Astrocyte of the spinal cord (primary cell): ENCODE results near the gene GRM7.

Experiments
- DNase-seq: peaks from one replicate; pipeline ENCODE4 v3.0.0; 2011; ENCODE audit warnings: low read depth, low spot score
- H3K4me3 ChIP-seq: 2 replicates; pipeline ENCODE4 v1.5.1; 2011; ENCODE audit warnings: low read depth, mild to moderate bottlenecking, low read length, moderate library complexity
- CTCF ChIP-seq: IDR thresholded peaks from 2 replicates; pipeline ENCODE4 v1.5.1; 2012; ENCODE audit warnings: low read depth, mild to moderate bottlenecking, low read length, inconsistent platforms
- in situ Hi-C: cut with HindIII; loops from 2 replicates; pipeline ENCODE4 v1.10.0; 2017; ENCODE audit warnings: low sequenced_read_pairs

The GRM7 gene

GRCh38 chr3:7518456-7518855 is 657.5 kb downstream of the GRM7 start:
- TF ChIP-seq CTCF: no peak
- H3K4me3 ChIP-seq: no peak overlapping the region
- in situ Hi-C loops: no loop called here
- peak; percentile 50 for DNase-seq

- no peak for TF ChIP-seq CTCF
- in situ Hi-C loops: no loop called here
- H3K4me3 ChIP-seq: no peak overlapping the region
- no peak for DNase-seq
Observed at GRCh38 chr3:7520059-7520458, 659.1 kb downstream of the GRM7 start.

- DNase-seq: no peak
- in situ Hi-C loops: no loop called here
- H3K4me3 ChIP-seq: no peak overlapping the region
- TF ChIP-seq CTCF: no peak
Observed at GRCh38 chr3:7520593-7520992, 659.7 kb downstream of the GRM7 start.

- in situ Hi-C loops: no loop called here
- no peak overlapping the region for H3K4me3 ChIP-seq
- no peak for TF ChIP-seq CTCF
Observed at GRCh38 chr3:7536510-7536909, 675.6 kb downstream of the GRM7 start.

GRCh38 chr3:7536921-7537320 is 676.0 kb downstream of the GRM7 start:
- in situ Hi-C loops: no loop called here
- no peak overlapping the region for H3K4me3 ChIP-seq
- no peak for TF ChIP-seq CTCF
- no peak for DNase-seq

More at GRCh38 chr3:7536510-7536909, 675.6 kb downstream of the GRM7 start:
- DNase-seq: no peak

GRCh38 chr3:7543294-7543880 is 682.5 kb downstream of the GRM7 start:
- no peak for TF ChIP-seq CTCF
- no peak overlapping the region for H3K4me3 ChIP-seq
- DNase-seq: peak; percentile 17
- in situ Hi-C loops: no loop called here

GRCh38 chr3:7545334-7545733 is 684.4 kb downstream of the GRM7 start:
- in situ Hi-C loops: no loop called here
- H3K4me3 ChIP-seq: no peak overlapping the region
- no peak for DNase-seq
- no peak for TF ChIP-seq CTCF
